ENCODE measurements around the gene LPAR4. TPM values are rescaled to one million over a fixed set of nuclear protein-coding genes. Genes with fewer than 3 reads are reported as not detected.

The LPAR4 gene, protein sequence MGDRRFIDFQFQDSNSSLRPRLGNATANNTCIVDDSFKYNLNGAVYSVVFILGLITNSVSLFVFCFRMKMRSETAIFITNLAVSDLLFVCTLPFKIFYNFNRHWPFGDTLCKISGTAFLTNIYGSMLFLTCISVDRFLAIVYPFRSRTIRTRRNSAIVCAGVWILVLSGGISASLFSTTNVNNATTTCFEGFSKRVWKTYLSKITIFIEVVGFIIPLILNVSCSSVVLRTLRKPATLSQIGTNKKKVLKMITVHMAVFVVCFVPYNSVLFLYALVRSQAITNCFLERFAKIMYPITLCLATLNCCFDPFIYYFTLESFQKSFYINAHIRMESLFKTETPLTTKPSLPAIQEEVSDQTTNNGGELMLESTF
- total RNA-seq = 0.50 and 0.58 TPM in 2 replicates

GRCh38 chrX:78747489-78747888 is at the start of gene LPAR4:
Gene LPAR4 (plus strand): TSS chrX:78747720. CDS start chrX:78754870, 7,150 bp downstream.

Other genes starting within 250 kb of the LPAR4 start
- under 0.01 and 0.29 TPM in 2 replicates for gene RTL3, start 88.4 kb upstream of the LPAR4 start, total RNA-seq
- not detected in 2 replicates for gene P2RY10, start 197.7 kb downstream of the LPAR4 start, total RNA-seq

Data from smooth muscle cell of trachea (primary cell).